GM18511 (cell line): ENCODE data around the gene NFAM1.

Source experiments
- ATAC-seq: cut with Tn5 transposase; IDR thresholded peaks from one replicate; pipeline ENCODE4 v1.9.1; 2021; ENCODE audit warnings: mild to moderate bottlenecking, moderate library complexity; ENCODE audit not compliant: unreplicated experiment

The NFAM1 gene

GRCh38 chr22:42416671-42417230 lies 15.5 kb downstream of the NFAM1 start:
- no peak for ATAC-seq

- no peak for ATAC-seq
Measured at GRCh38 chr22:42414565-42415303, 17.5 kb downstream of the NFAM1 start.

GRCh38 chr22:42414021-42414420 lies 18.2 kb downstream of the NFAM1 start:
- no peak for ATAC-seq

- no peak for ATAC-seq
Measured at GRCh38 chr22:42412744-42413333, 19.4 kb downstream of the NFAM1 start.

- no peak for ATAC-seq
Measured at GRCh38 chr22:42410708-42411107, 21.5 kb downstream of the NFAM1 start.

GRCh38 chr22:42408810-42409529 lies 23.2 kb downstream of the NFAM1 start:
- no peak for ATAC-seq

GRCh38 chr22:42408276-42408675 lies 23.9 kb downstream of the NFAM1 start:
- no peak for ATAC-seq

- ATAC-seq: no peak
Measured at GRCh38 chr22:42404266-42404665, 27.9 kb downstream of the NFAM1 start.

- no peak for ATAC-seq
Measured at GRCh38 chr22:42401535-42402334, 30.5 kb downstream of the NFAM1 start.

GRCh38 chr22:42400811-42401534 lies 31.2 kb downstream of the NFAM1 start:
- no peak for ATAC-seq

GRCh38 chr22:42399315-42400271 lies 32.6 kb downstream of the NFAM1 start:
- ATAC-seq: no peak

GRCh38 chr22:42397332-42398249 lies 34.6 kb downstream of the NFAM1 start:
- no peak for ATAC-seq

GRCh38 chr22:42396621-42397331 lies 35.4 kb downstream of the NFAM1 start:
- ATAC-seq: no peak

GRCh38 chr22:42389143-42389542 lies 43.1 kb downstream of the NFAM1 start:
- ATAC-seq: no peak

- ATAC-seq: no peak
Measured at GRCh38 chr22:42388130-42388797, 43.9 kb downstream of the NFAM1 start.

- no peak for ATAC-seq
Measured at GRCh38 chr22:42387631-42388030, 44.6 kb downstream of the NFAM1 start.

- ATAC-seq: no peak
Measured at GRCh38 chr22:42385696-42386095, 46.5 kb downstream of the NFAM1 start.
